Stimulated activated CD8-positive, alpha-beta memory T cell treated with anti-CD3 and anti-CD28 coated beads, Interleukin-4, amount 100 ng/mL, for 24 hours (primary cell): ENCODE data around the gene SELENOP.

Experiments
- DNase-seq: peaks from one replicate; pipeline ENCODE4 v3.0.0-alpha.2; 2020; ENCODE audit warnings: low read depth

Gene SELENOP

GRCh38 chr5:42798284-42799240 is 13.1 kb downstream of the SELENOP start:
- no peak for DNase-seq

- no peak for DNase-seq
Observed at GRCh38 chr5:42791151-42791550, 20.5 kb downstream of the SELENOP start.

- no peak for DNase-seq
Observed at GRCh38 chr5:42787845-42788244, 23.8 kb downstream of the SELENOP start.

GRCh38 chr5:42787073-42787472 is 24.6 kb downstream of the SELENOP start:
- no peak for DNase-seq

- DNase-seq: no peak
Observed at GRCh38 chr5:42785756-42786155, 25.9 kb downstream of the SELENOP start.

- no peak for DNase-seq
Observed at GRCh38 chr5:42784132-42784531, 27.6 kb downstream of the SELENOP start.

- no peak for DNase-seq
Observed at GRCh38 chr5:42781584-42781983, 30.1 kb downstream of the SELENOP start.

GRCh38 chr5:42779083-42779482 is 32.6 kb downstream of the SELENOP start:
- DNase-seq: no peak

- no peak for DNase-seq
Observed at GRCh38 chr5:42772265-42772993, 39.3 kb downstream of the SELENOP start.

- DNase-seq: no peak
Observed at GRCh38 chr5:42770003-42770402, 41.7 kb downstream of the SELENOP start.

GRCh38 chr5:42768106-42768504 is 43.6 kb downstream of the SELENOP start:
- DNase-seq: no peak

- DNase-seq: no peak
Observed at GRCh38 chr5:42767491-42768105, 44.1 kb downstream of the SELENOP start.

- no peak for DNase-seq
Observed at GRCh38 chr5:42761791-42762190, 49.9 kb downstream of the SELENOP start.

- no peak for DNase-seq
Observed at GRCh38 chr5:42760426-42760825, 51.3 kb downstream of the SELENOP start.

GRCh38 chr5:42759456-42759855 is 52.2 kb downstream of the SELENOP start:
- no peak for DNase-seq

- peak; percentile 44 for DNase-seq
Observed at GRCh38 chr5:42756606-42757601, 54.8 kb downstream of the SELENOP start, which contains the start of gene CCDC152. TSS of gene CCDC152 (plus strand) at chr5:42756818. CDS start at chr5:42759122, 2,304 bp downstream.

- DNase-seq: no peak
Observed at GRCh38 chr5:42753099-42753498, 58.6 kb downstream of the SELENOP start.

- no peak for DNase-seq
Observed at GRCh38 chr5:42751044-42751443, 60.6 kb downstream of the SELENOP start.

- no peak for DNase-seq
Observed at GRCh38 chr5:42750507-42750906, 61.2 kb downstream of the SELENOP start.
